ENCODE measurements around the gene RNF213.

GRCh38 chr17:80232438-80232837, 28.2 kb upstream of the RNF213 start:
- TF ChIP-seq CTCF (IDR thresholded peaks at IDR 0.05 in 8 of 11, conservative IDR thresholded peaks at IDR 0.05 in 3 of 11) = no peak
- no peak for TF ChIP-seq POLR2AphosphoS5 (IDR thresholded peaks at IDR 0.05)
- no peak for TF ChIP-seq POLR2A (IDR thresholded peaks at IDR 0.05)
